SKM-1 (cell line): Measurements from ENCODE around the gene CNNM3.

Experiments
- DNase-seq: peaks from one replicate; lab custom pipeline; 2025; ENCODE audit not compliant: unreplicated experiment; lab: John Stamatoyannopoulos, UW

CNNM3 gene

DNA sequence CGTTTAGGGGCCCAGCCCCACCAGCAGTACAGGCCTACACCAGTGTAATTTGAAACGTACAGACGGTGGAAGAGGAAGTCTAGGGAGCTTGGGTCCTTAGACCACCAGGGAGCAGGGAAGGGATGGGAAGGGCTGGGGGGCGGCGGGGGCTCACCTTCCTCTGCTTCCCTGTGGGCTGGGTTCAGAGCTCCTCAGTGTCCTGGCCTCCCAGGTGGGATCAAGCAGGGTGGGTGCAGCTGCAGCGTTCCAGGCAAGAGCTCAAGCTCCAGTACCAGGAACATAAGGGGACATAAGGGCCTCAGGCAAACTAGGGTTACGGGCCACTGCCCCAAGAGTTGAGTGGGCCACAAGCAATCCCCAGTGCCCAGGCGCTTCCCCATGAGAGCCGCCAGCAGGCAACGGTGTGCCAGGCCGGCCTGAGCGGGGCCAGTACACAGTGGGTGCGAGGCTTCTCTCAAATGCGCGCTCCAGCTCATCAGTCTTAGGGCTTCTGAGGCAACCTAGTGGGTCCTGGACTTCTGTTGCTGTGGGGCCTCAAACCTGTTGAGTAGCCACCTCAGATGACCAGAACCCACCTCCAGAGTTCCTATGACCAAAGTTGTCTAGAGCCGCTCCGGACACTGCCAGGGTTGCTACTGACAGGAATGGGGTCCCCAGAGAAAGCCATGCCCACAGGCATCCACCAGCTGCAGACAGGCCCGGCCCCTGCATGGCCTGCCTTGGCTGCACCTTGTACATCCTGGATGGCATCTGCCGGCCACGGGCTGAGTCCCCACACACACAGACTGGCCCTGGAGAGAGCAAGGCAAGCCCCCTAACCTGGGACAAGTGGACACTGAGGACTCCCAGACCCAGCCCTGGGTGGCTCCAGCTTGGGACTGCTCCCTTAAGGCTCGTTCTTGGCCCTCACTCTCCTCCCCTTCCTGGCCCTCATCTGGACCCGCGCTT, 22.6 kb downstream of the CNNM3 start:
- DNase-seq: no peak

DNA sequence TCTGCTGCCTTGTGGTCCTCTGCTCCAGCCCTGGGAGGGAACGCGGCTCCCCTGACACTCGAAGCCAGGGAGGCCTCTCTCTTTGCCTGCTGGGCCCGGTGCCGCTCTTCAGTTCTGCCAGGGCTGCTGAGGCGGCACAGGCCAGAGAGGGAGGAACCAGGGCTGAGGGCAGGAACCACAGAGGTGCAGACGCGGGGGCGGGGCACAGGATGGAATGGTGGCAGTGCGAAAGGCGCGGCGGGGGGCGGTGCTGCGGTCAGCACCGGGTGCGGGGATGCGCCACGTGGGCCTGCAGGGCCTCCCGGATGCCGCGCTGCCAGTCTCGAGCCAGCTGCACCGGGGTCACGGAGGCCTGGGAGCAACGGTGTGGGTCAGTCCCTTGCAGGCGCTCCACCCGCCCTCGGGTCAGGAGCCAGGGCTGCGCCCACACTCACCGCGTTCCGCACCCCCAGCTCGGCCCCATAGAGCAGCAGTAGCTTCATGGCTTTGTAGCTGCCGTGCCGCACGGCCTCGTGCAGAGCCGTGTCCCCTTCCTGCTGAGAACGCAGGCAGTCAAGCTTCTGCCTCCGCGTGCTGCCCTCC, 23.3 kb downstream of the CNNM3 start:
- DNase-seq: no peak

DNA sequence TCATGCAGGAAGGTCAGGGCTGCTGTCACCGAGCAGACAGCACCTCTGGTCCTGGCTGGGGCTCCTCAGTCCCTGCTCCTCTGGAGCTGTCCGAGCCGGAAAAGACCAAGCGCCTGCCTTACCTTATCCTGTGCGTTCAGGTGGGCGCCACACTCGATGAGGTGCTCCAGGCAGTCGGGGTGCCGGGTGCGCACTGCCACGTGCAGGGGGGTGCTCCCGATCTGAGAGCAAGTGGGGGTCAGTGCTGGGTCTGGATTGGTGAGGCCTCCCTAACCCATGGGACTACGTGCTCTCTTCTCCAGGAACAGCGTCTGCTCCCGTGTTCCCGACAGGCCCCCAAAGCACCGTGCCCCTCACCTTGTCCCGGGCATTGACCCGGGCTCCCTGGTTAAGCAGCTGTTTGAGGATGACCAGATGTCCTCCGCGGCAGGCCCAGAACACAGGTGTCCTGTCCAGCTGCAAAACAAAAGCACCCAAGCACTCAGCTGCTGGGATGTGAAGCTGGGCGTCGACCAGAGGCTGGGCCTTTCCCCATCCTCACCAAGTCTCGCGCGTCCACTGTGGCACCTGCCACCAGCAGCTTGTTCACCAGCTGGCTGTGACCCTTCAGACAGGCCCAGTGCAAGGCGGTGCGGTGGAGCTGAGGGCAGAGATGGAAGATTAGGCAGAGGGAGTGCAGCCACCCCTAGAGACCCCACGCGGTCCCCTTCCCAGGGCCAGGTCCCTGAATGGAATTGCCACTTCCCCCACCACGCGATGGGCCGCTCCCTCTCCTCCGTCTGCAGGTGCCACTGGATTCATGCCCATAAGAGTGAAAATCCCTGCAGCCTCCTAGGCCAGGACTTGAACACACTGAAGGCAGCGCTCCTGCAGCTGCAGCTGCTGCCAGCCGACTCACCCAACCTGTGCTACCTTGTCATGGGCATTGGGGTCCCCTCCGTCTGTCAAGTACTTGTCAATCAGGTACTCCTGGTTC, 24.1 kb downstream of the CNNM3 start:
- no peak for DNase-seq

DNA sequence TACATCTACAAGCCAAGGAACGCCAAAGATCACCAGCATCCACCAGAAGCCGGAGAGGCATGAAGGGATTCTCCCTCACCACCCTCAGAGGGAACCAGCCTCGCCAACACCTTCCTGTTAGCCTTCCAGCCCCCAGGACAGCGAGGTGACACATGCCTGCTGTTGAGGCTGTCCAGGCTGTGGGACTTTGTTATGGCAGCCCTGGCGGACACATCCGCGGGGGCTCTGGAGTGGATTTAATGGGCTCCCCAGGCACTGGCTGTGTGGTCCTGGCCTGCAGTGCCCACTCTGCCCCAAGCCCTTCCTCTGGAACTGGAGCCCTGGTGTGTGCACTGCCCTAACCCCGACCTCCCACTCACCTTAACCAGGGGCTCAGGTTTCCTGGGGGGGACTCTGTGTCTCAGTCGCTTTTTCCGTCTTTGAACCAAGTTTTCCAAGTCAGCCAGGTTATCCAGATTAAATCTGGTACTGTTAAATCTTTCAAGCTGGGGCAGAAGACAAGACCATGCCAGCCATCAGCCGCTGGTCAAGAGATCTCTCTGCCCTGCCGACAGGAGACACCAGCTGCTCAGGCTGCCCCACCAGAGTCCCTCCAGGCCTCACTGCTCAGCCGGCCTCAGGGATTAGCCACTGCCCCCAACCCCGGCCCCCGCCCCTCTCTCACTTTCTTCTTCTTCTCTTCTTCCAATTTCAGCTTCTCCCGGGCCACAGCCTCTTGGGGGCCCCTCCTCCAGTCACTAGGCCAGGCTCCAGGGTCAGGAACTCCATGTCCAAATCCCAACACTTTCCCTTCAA, 25.8 kb downstream of the CNNM3 start:
- no peak for DNase-seq

DNA sequence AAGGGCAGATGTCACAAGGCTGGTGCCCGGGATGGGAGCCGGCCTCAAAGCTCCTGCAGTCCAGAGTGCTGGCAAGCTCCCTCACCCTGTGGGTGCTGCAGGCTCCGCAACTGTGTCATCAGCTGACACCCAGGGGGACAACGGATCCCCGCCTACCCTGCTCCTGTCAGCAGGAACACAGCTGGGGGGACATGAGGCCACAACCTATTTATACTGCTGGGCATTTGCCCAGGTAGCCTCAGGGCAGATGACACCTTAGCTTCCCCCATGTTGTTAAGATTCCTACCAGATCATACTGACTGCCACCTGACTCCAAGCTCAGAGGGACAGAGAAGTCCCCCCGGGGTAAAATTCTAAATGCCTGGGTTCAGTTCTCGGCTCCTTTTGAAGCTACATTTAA, 26.5 kb downstream of the CNNM3 start:
- no peak for DNase-seq

DNA sequence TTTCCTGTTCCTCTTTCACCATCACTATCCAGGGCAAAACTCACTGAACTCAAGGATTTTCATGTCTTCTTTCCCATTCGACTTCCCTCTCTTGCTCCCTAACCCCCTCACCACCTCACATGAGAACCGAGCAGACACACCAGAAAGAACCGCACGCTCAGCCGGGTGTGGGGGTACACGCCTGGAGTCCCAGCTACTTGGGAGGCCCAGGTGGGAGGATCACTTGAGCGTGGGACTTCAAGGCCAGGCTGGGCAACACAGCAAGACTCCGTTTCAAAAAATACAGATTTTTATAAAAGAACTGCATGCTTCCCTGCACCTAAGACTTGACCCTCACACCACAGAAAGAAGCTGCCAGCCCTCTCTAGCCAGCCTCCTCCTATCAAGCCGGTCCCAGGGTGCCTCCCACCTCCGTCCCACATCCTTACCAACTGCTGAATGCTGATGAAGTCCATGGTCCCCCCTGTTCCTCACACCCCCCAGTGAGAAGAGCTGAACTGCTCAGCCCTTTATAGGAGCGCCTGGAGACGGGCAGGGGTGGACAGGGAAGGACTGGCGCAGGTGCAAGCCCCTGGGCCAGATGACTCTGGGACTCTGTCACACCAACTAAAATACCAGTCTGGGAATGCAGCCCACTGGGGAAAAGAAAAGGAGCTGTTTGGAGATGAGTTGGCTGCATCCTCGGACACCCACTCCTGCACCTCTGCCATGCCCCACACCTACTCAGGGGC, 27.6 kb downstream of the CNNM3 start, which contains the start of gene ANKRD23:
ANKRD23 (minus strand) TSS at position 484 of the 731 bp plus-strand sequence; CDS start at position 455, 29 bp downstream.
- no peak for DNase-seq

DNA sequence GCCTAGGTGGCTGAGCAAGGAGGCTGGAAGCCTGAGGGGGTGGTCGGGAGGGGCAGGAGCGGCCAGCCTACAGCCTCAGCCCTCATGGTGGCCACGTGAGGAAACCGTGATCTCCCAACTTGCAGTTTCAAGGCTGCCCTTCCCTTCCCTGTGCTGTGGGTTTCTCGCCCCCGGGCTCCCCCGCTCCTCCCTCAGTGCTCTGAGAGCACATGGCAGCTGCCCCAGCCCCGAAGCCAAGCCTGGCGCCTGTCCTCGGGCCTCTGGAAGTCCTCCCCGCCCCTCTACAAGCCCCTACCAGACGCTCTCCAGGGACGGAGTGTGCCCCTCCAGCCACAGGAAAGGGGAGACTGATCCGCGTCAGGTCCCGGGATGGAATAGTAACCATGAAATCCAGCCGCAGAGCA, 28.3 kb downstream of the CNNM3 start:
- DNase-seq: no peak

DNA sequence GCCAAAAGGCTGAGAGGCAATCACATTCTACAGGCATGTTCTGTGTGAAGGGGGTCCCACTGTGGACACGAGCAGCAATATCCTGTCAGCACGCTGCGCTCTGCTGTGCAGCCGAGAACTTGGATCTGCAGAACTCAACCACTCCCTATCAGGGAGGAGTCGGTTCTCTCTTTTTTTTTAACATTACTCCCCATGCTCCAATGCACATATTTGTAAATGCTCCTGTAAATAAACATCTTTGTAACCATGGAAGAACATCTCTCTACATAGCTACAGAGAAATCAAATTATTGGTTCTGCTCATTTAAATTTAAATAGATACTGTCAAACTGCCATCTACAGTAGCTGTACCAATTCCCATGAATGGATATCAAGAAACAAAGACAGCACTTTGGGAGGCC, 30.8 kb downstream of the CNNM3 start:
- DNase-seq: no peak

DNA sequence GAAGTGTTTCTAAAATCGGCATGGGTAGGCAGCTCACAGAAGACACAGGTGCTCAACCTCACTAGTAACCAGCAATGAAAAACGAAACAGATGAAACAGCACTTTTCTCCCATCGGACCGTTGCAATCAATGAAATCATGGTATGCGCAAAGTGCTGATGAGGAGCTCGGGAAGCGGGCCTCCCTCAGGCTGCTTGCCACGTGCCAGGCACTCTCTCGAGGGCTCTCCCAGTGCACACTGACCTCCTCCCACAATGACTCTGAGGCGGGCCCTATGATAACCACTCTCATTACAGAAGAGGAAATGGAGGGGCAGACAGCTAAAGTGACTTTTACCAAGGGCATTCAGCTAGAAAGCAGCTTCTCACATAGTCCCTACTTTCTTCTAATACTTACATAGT, 31.5 kb downstream of the CNNM3 start:
- DNase-seq: no peak

DNA sequence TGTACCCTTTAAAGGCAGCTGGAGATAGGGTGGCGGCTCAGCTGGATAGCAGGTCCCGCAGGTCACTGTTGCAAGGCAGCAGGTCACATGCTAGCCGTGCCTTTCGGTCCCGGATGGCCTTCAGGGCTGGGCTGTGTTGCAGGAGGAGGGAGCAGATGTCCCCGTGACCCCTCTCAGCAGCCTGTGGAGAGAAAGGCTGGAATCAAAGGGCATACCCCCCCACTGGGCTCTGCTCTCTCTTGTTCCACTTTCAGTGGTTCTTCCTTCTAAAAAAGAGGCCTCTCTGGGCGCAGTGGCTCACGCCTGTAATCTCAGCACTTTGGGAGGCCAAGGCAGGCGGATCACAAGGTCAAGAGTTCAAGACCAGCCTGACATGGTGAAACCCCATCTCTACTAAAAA, 32.2 kb downstream of the CNNM3 start:
- DNase-seq: no peak

DNA sequence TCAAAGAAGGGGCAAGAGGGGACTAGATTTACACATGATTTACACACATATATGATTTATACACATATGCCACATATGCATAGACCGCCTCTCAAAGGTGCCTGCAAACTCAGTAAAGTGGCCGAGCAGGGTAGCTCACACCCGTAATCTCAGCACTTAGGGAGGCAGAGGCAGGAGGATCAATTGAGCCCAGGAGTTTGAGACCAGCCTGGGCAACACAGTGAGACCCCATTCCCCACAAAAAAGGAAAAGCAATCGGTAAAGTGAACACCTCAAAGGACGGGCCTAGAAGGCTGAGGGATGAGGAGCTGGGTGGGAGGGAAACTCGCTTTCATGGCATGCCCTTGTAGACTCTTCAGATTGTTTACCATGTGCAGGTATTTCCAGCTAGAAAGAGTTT, 36.6 kb downstream of the CNNM3 start:
- no peak for DNase-seq

DNA sequence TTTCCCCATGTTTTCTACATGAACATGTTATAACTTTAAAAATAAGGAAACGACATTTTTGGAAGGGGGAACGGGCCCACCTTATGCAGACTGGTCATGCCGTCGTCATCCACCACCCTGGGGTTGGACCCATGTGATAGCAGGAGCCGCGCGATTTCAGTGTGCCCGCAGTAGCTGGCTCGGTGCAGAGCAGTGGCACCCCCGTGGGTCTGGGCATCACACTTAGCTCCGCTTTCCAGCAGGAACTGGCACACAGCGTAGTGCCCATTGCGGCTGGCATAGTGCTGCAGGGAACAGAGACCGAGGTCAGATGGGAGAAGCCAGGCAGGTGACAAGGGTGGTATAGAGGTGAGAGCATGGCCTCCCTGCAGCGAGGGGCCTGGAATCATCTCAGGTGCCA, 37.3 kb downstream of the CNNM3 start:
- no peak for DNase-seq

DNA sequence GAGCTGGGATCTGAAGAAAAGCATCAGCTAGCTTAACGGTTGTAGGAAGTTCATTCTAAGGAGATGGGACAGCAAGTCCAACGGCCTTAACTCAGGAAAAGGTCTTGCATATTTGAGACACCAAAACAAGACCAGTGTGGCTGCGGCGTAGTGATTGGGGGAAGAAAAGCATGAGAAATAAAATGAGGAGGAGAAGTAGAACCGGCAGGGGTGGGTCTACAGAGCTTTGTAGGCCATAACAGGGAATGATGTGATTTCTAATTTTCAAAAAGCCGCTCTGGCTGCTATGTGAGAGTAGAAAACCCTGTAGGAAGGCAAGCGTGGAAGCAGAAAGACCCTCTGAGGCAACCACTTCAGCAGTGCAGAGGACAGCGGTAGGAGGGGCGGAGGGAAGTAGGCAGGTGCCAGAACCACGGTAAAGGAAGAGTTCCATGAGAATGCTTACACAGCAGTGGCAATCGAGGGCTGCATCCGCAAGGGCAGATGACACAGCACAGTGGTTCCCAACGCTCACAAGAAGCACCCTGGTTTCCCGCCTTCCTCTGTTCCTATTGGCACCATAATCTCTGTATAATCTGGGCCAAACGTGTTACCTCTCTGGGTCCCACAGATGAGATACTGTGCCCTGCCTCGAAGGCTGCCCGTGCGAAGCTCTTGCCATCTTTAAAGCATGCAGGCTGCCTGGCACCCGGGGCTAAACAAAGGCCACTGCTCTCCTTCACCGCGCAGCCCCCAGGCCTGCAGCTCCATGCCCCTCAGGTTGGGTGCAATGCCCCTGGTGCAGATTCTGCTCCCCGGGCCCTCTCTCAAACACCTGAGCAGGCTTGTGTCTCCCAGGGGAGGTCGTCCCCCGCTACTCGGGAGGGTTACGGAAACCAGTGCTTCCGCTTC, 41.0 kb downstream of the CNNM3 start:
- no peak for DNase-seq

DNA sequence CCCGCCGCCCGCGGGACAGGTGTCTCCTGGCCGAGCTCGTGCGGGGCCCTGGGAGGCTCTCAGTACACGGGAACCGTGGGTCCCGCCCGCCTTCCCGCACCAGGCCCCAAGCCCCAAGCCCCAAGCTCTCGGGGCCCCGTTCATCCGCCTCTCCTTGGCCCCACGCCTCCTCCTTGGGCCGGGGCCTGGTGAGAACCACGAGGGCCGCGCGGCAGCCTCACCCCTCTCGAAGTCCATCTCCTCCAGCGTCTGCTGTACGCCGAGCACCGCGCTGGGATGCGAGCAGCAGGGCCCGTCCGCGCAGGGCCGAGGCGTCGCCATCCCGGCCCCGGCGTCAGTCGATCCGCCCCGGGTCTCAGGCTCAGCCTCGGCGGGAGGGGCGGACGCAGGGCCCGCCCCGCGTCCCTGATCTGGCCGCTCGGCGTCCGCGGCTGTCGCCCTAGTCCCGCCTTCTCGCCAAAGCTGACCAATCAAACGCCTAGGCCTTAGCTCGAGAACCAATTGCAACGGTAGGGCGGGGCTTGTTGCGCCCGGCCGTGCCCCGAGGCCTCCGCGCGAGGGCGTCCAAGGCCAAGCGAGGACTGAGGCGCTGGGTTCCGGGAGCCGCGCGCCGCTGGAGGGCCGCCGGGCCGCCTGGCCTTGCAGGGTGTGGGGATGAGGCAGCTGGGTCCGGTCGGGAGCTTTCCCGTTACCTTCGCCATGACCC, 41.8 kb downstream of the CNNM3 start, which contains the start of gene ANKRD39:
ANKRD39 (minus strand) TSS at position 350 of the 706 bp plus-strand sequence; CDS start at position 321, 29 bp downstream.
- DNase-seq: peak; percentile 99

DNA sequence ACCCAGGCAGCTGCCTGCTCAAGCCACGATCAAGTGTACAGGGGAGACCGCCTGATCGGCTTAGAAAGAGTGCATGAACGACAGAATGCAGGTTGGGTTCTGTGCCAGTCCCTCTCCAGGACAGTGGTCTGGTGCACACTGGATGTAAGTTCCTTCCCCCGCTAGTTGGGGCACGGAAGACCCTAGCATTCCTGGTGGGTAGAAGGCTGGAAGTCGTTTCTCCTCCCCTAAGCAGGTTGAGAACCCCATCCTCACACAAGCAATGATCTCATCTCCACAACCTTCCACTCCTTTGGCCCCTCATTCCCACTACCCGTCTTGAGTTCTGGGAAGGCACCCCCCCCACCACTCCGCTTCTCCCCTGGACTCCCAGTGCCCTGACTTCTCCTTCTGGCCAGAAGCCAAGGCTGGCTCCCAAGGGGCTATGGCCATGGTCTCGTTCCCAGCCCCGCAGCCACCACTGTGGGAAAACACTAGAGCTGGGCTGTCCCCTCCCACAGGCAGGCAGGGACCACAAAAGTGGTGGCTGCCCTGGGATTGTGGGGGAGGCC, 43.1 kb downstream of the CNNM3 start:
- no peak for DNase-seq

DNA sequence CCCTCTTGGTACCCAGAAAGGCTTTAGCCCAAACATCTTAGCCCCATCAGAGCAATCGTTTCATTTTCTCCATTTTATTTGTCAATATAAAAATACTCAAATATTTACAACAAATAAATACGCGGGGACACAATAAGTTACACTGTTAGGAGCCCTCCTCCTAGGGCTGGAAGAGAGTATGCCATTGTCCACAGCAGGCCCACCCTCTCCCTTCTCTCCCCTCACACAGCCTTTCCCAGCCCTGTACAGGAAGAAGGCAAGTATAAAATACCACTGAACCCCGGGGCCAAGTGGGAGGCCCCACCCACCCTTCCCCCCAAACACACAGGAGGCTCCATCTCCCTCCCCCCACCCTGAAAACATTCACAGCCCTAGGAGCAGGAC, 43.6 kb downstream of the CNNM3 start:
- DNase-seq: no peak

DNA sequence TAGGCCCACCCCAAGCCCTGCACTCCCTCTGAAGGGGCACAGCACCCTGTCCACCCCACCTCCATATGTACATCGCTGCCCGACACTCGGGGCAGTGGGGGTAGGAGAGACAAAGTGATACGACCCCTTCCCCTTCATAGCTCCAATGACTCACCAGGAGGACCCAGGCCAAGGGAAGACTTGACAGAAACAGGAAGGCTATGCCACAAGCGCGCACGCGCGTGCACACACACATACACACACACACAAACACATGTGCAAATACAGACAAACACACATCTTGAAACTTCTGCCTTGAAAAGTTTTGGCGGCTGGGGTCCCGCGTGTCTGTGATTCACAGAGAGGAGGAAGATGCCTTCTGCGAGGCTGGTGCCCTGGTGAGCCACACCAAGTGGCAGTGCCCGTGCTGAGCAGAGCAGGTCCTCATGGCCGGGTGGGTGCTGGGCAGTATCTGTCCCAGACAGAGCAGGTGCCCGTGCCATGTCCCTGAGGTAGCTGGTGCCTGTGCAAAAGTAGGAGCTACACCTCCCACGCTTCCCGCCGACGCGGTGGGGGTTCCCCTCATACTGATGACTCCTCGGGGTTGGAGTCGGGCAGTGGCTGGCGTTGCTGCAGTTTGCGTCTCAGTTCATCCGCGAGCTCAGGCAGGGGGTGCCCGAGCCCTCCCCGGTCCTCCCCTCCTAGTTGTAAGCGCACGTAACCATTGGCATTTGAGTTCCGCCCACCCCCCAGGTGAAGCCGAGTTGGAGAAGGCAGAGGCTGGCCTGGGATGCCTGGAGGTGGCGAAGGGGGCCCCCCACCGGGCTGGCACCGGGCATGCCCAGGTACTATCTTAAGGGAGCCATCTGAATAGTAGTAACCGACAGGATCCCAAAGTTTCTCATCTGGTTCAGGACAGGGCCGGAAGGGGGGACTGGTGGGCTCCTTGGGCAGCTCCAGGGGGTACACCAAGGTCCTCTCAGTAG, 44.3 kb downstream of the CNNM3 start:
- no peak for DNase-seq
